SK-N-SH treated with all-trans-retinoic acid at 6 μM for 48 hours (cell line): ENCODE data around the gene OR7E24.
A peak's percentile ranks its signal among the peaks of the same experiment; 100 is the strongest.

Source experiments
- ATAC-seq: fragments of 200-7000 bp; cut with Tn5 transposase; 3 replicates; pipeline ENCODE4 v1.9.1; 2020; ENCODE audit warnings: mild to moderate bottlenecking, moderate library complexity
- ARNTL ChIP-seq: fragments of 450-650 bp; formaldehyde crosslinking; IDR thresholded peaks from 2 replicates; pipeline ENCODE4 v1.5.0; 2020; ENCODE audit warnings: low read depth, mild to moderate bottlenecking, moderate library complexity, borderline replicate concordance
- BACH2 ChIP-seq: fragments of 250-450 bp; sonication (Bioruptor Pico); IDR thresholded peaks from 2 replicates; pipeline ENCODE4 v1.9.0; 2021; ENCODE audit warnings: mild to moderate bottlenecking, borderline replicate concordance
- CREB5 ChIP-seq: fragments of 250-450 bp; sonication (Bioruptor Pico); IDR thresholded peaks from 2 replicates; pipeline ENCODE4 v1.5.1; 2020; ENCODE audit warnings: low read depth, mild to moderate bottlenecking, moderate library complexity
- CSDC2 ChIP-seq: fragments of 250-450 bp; sonication (Bioruptor Pico); IDR thresholded peaks from 2 replicates; pipeline ENCODE4 v1.5.0; 2020; ENCODE audit warnings: mild to moderate bottlenecking, moderate library complexity
- ESRRG ChIP-seq: fragments of 250-450 bp; sonication (Bioruptor Pico); IDR thresholded peaks from 2 replicates; pipeline ENCODE4 v1.6.1; 2021; ENCODE audit warnings: mild to moderate bottlenecking
- GLIS3 ChIP-seq: fragments of 250-450 bp; sonication (Bioruptor Pico); IDR thresholded peaks from 2 replicates; pipeline ENCODE4 v1.5.0; 2020; ENCODE audit warnings: mild to moderate bottlenecking, moderate library complexity
- ISL1 ChIP-seq: fragments of 250-450 bp; sonication (Bioruptor Pico); IDR thresholded peaks from 2 replicates; pipeline ENCODE4 v2.1.2; 2022; ENCODE audit warnings: mild to moderate bottlenecking, moderate library complexity
- OSR1 ChIP-seq: fragments of 250-450 bp; sonication (Bioruptor Pico); IDR thresholded peaks from 2 replicates; pipeline ENCODE4 v1.8.0; 2022; ENCODE audit warnings: moderate library complexity, mild to moderate bottlenecking, inconsistent platforms
- PATZ1 ChIP-seq: fragments of 250-450 bp; sonication (Bioruptor Pico); IDR thresholded peaks from 2 replicates; pipeline ENCODE4 v1.8.0; 2020; ENCODE audit warnings: mild to moderate bottlenecking, moderate library complexity, borderline replicate concordance
- POU6F1 ChIP-seq: fragments of 250-450 bp; sonication (Bioruptor Pico); IDR thresholded peaks from 2 replicates; pipeline ENCODE4 v1.8.0; 2021; ENCODE audit warnings: low read depth, mild to moderate bottlenecking, moderate library complexity, borderline replicate concordance
- PPARA ChIP-seq: fragments of 250-450 bp; sonication (Bioruptor Pico); IDR thresholded peaks from 2 replicates; pipeline ENCODE4 v1.5.0; 2020; ENCODE audit warnings: mild to moderate bottlenecking, borderline replicate concordance
- RARB ChIP-seq: fragments of 250-450 bp; sonication (Bioruptor Pico); IDR thresholded peaks from 2 replicates; pipeline ENCODE4 v1.8.0; 2021; ENCODE audit warnings: mild to moderate bottlenecking, moderate library complexity
- SNAI2 ChIP-seq: fragments of 250-450 bp; sonication (Bioruptor Pico); IDR thresholded peaks from 2 replicates; pipeline ENCODE4 v1.5.0; 2020; ENCODE audit warnings: mild to moderate bottlenecking, moderate library complexity
- TCF4 ChIP-seq: fragments of 250-450 bp; sonication (Bioruptor Pico); IDR thresholded peaks from 2 replicates; pipeline ENCODE4 v1.8.0; 2021; ENCODE audit warnings: mild to moderate bottlenecking, moderate library complexity, borderline replicate concordance
- TOX ChIP-seq: fragments of 250-450 bp; sonication (Bioruptor Pico); IDR thresholded peaks from 2 replicates; pipeline ENCODE4 v1.8.0; 2021; ENCODE audit warnings: mild to moderate bottlenecking, moderate library complexity, borderline replicate concordance
- TSHZ2 ChIP-seq: fragments of 250-450 bp; sonication (Bioruptor Pico); IDR thresholded peaks from 2 replicates; pipeline ENCODE4 v1.5.0; 2020; ENCODE audit warnings: mild to moderate bottlenecking, moderate library complexity
- ZC3H10 ChIP-seq: fragments of 250-450 bp; sonication (Bioruptor Pico); IDR thresholded peaks from 2 replicates; pipeline ENCODE4 v1.5.1; 2021; ENCODE audit warnings: mild to moderate bottlenecking, moderate library complexity
- ZNF565 ChIP-seq: fragments of 450-650 bp; formaldehyde crosslinking; conservative IDR thresholded peaks from 2 replicates; pipeline ENCODE4 v1.5.0; 2020; ENCODE audit warnings: low read depth, mild to moderate bottlenecking, moderate library complexity
- ZNF70 ChIP-seq: fragments of 450-650 bp; formaldehyde crosslinking; IDR thresholded peaks from 2 replicates; pipeline ENCODE4 v1.5.0; 2020; ENCODE audit warnings: mild to moderate bottlenecking, moderate library complexity
- ZNF8 ChIP-seq: fragments of 450-650 bp; formaldehyde crosslinking; IDR thresholded peaks from 2 replicates; pipeline ENCODE4 v1.5.0; 2020; ENCODE audit warnings: mild to moderate bottlenecking, moderate library complexity
- TF ChIP-seq, protein P1 (sequence below): fragments of 250-450 bp; sonication (Bioruptor Pico); IDR thresholded peaks from 2 replicates; pipeline ENCODE4 v1.5.1; 2021; ENCODE audit warnings: mild to moderate bottlenecking, moderate library complexity

The OR7E24 gene

GRCh38 chr19:9250630-9251029, at the start of gene OR7E24:
Gene OR7E24, plus strand, starts transcription at chr19:9250930. Its CDS starts 114 bp downstream, at chr19:9251044.
- ATAC-seq, result no peak
- TF ChIP-seq OSR1, result no peak
- TF ChIP-seq CSDC2 (CRISPR knock-in tag), result no peak
- TF ChIP-seq PPARA (CRISPR knock-in tag), result no peak
- TF ChIP-seq BACH2 (CRISPR knock-in tag), result no peak
- no peak for TF ChIP-seq RARB (CRISPR knock-in tag)
- TF ChIP-seq GLIS3 (CRISPR knock-in tag), result no peak
- no peak for TF ChIP-seq ZNF565
- TF ChIP-seq TOX (CRISPR knock-in tag), result no peak
- no peak for TF ChIP-seq ZNF8 (CRISPR knock-in tag)
- TF ChIP-seq CREB5 (CRISPR knock-in tag), result no peak
- TF ChIP-seq ISL1 (CRISPR knock-in tag), result no peak
- TF ChIP-seq POU6F1 (CRISPR knock-in tag), result no peak
- no peak for TF ChIP-seq SNAI2 (CRISPR knock-in tag)
- TF ChIP-seq TCF4 (CRISPR knock-in tag), result no peak
- no peak for TF ChIP-seq ARNTL (CRISPR knock-in tag)
- no peak for TF ChIP-seq PATZ1 (CRISPR knock-in tag)
- TF ChIP-seq, protein P1, sequence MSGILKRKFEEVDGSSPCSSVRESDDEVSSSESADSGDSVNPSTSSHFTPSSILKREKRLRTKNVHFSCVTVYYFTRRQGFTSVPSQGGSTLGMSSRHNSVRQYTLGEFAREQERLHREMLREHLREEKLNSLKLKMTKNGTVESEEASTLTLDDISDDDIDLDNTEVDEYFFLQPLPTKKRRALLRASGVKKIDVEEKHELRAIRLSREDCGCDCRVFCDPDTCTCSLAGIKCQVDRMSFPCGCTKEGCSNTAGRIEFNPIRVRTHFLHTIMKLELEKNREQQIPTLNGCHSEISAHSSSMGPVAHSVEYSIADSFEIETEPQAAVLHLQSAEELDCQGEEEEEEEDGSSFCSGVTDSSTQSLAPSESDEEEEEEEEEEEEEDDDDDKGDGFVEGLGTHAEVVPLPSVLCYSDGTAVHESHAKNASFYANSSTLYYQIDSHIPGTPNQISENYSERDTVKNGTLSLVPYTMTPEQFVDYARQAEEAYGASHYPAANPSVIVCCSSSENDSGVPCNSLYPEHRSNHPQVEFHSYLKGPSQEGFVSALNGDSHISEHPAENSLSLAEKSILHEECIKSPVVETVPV (CRISPR knock-in tag), result no peak
- TF ChIP-seq ESRRG (CRISPR knock-in tag), result no peak

DNA sequence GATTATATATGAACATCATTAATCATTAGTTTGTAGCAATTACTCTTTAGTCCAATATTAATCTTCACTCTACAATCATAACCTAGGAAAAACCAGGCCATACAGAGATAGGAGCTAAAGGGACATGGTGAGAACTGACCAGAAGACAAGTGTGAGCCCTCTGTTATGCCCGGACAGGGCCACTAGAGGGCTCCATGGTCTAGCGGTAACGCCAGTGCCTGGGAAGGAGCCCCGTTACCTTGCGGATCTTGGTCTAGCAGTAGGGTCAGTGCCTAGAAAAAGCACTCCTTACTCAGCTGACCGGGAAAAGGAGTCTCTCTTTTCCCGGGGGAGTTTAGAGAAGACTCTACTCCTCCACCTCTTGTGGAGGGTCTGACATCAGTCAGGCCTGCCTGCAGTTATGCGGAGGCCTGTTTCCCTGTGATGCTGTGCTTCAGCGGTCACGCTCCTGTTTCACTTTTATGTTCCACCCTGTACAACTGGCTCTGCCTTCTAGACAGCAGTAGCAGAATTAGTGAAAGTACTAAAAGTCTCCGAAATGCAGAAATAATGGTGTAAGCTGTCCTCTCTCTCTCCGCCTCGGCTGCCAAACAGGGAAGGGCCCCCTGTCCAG, 45.1 kb upstream of the OR7E24 start:
- TF ChIP-seq TSHZ2 (CRISPR knock-in tag), result no peak
- ATAC-seq, result peak; percentile 91

- no peak for TF ChIP-seq ZNF565
- no peak for TF ChIP-seq ZC3H10 (CRISPR knock-in tag)
- no peak for TF ChIP-seq CREB5 (CRISPR knock-in tag)
- no peak for TF ChIP-seq TCF4 (CRISPR knock-in tag)
- TF ChIP-seq POU6F1 (CRISPR knock-in tag), result no peak
- no peak for TF ChIP-seq OSR1
- no peak for TF ChIP-seq ZNF70
- TF ChIP-seq, all 23 proteins: peak for 0
- ATAC-seq, result no peak
These were observed 31.2 kb upstream of the OR7E24 start, which contains the start of gene OR7D4 for GRCh38 chr19:9219489-9219888. Gene OR7D4, minus strand, starts transcription at chr19:9219589. Its CDS starts 4,752 bp downstream, at chr19:9214837.
